Colonic mucosa (tissue), 2 donors: ENCODE results near the gene SEPTIN14. TPM values are rescaled to one million over a fixed set of nuclear protein-coding genes. Genes with fewer than 3 reads are reported as not detected.

Source experiments
- total RNA-seq, 2 donors: library from RNA; stranded (reverse); fragmentation: NEBNext Ultra II Directional in 1 of 2; extraction: Animal tissue kit (Norgen Biotek cat#: 25700) in 1 of 2; gene quantifications; one replicate each; pipeline ENCODE4 v1.2.1, GENCODE V29; 2021
- donor health status: DM: no; HTN: no; CAD: no.
- donor health status: DM: no; HTN: no; CAD: no.

Gene SEPTIN14
- total RNA-seq, 2 donors from 2014 or later: not detected

Other genes starting within 250 kb of the SEPTIN14 start
- 1 to 10 TPM; 1.4 to 1.5 TPM for gene ZNF713, start 24.7 kb upstream of the SEPTIN14 start, total RNA-seq
- gene MRPS17, start 89.1 kb upstream of the SEPTIN14 start, total RNA-seq: 10 to 100 TPM; 10.4 to 19.3 TPM
- gene NIPSNAP2, start 101.8 kb upstream of the SEPTIN14 start, total RNA-seq: 10 to 100 TPM; 32.2 to 67.5 TPM
- 10 to 100 TPM in 1 of 2 donors, 1 to 10 TPM in 1; 7.5 to 23.4 TPM for gene PSPH, start 188.7 kb upstream of the SEPTIN14 start, total RNA-seq
- 100 to 1,000 TPM in 1 of 2 donors, 10 to 100 TPM in 1; 77.8 to 146 TPM for gene CCT6A, start 189.0 kb upstream of the SEPTIN14 start, total RNA-seq
- 100 to 1,000 TPM in 1 of 2 donors, 10 to 100 TPM in 1; 90.7 to 103 TPM for gene SUMF2, start 201.5 kb upstream of the SEPTIN14 start, total RNA-seq
- gene PHKG1, start 230.2 kb upstream of the SEPTIN14 start, total RNA-seq: 1 to 10 TPM; 1.1 to 1.7 TPM
- gene CHCHD2, start 243.7 kb upstream of the SEPTIN14 start, total RNA-seq: 100 to 1,000 TPM; 338 to 580 TPM